GM12878 (cell line): ENCODE data around the gene MAMDC2. TPM values are rescaled to one million over a fixed set of nuclear protein-coding genes. Genes with fewer than 3 reads are reported as not detected.
A peak's percentile ranks its signal among the peaks of the same experiment; 100 is the strongest.

Source experiments
- ATAC-seq: fragments of 200-7000 bp; cut with Tn5 transposase; 3 replicates; pipeline ENCODE4 v1.9.1; 2020; ENCODE audit warnings: mild to moderate bottlenecking, moderate library complexity
- BruUV-seq: library from RNA; stranded (reverse); fragments of 400-500 nt; replicated peaks from 2 replicates; lab custom pipeline; 2021; lab: Mats Ljungman, UMichigan
- CTCF ChIA-PET: fragments of 300-600 bp; sonication (Branson Sonifier 250); formaldehyde crosslinking; extraction: SDS; loops from one replicate; lab custom pipeline; 2021; ENCODE audit warnings: inconsistent platforms; lab: Yijun Ruan, JAX
- POLR2A ChIA-PET: fragments of 350-600 bp; formaldehyde crosslinking; extraction: SDS; loops from one replicate; lab custom pipeline; 2021; ENCODE audit warnings: inconsistent platforms; lab: Charles Lee
- RAD21 ChIA-PET: fragments of 300-600 bp; sonication (Branson Sonifier 250); formaldehyde crosslinking; loops from one replicate; lab custom pipeline; 2023; ENCODE audit warnings: antibody characterized with exemption; ENCODE audit not compliant: unreplicated experiment; lab: Charles Lee
- SMC1A ChIA-PET: fragments of 300-600 bp; sonication (Branson Sonifier 250); formaldehyde crosslinking; loops from one replicate; lab custom pipeline; 2023; ENCODE audit not compliant: unreplicated experiment, uncharacterized antibody; lab: Charles Lee
- DNase-seq: peaks from one replicate; pipeline ENCODE4 v3.0.0-alpha.2; 2011; ENCODE audit warnings: low read depth, low spot score
- FAIRE-seq: peaks from 3 replicates; lab custom pipeline; 2011; peaks lifted over from hg19 to GRCh38; lab: Jason Lieb, UNC
- H2AFZ ChIP-seq: 2 replicates; pipeline ENCODE4 v1.6.0; 2011; ENCODE audit warnings: low read depth, low read length, control low read depth; ENCODE audit not compliant: control insufficient read depth
- H3K27ac ChIP-seq: 2 replicates; pipeline ENCODE4 v1.5.1; 2011; ENCODE audit warnings: control low read depth; ENCODE audit not compliant: control insufficient read depth, insufficient read depth
- H3K27me3 ChIP-seq, 2 experiments: replicated peaks in 1 of 2; 2 replicates each; pipeline versions ENCODE4 v1.6.0 to v1.6.1; 2011; ENCODE audit warnings: low read length in 1 of 2; ENCODE audit not compliant: control insufficient read depth in 2 of 2, insufficient read depth in 2 of 2
- H3K36me3 ChIP-seq, 2 experiments: 2 replicates each; pipeline ENCODE4 v1.5.1; 2011; ENCODE audit warnings: low read length in 1 of 2; ENCODE audit not compliant: control insufficient read depth in 2 of 2, insufficient read depth in 2 of 2
- H3K4me1 ChIP-seq: 2 replicates; pipeline ENCODE4 v1.6.1; 2011; ENCODE audit warnings: mild to moderate bottlenecking, low read length, moderate library complexity, mixed read lengths; ENCODE audit not compliant: control insufficient read depth, insufficient read depth
- H3K4me2 ChIP-seq: 2 replicates; pipeline ENCODE4 v1.6.0; 2011; ENCODE audit warnings: control low read depth; ENCODE audit not compliant: control insufficient read depth, insufficient read depth
- H3K4me3 ChIP-seq: fragments of 200-600 bp; sonication (generic); 2 replicates; pipeline ENCODE4 v1.5.1; 2016
- H3K79me2 ChIP-seq: 2 replicates; pipeline ENCODE4 v1.6.0; 2011; ENCODE audit warnings: low read length; ENCODE audit not compliant: control insufficient read depth, insufficient read depth
- H3K9ac ChIP-seq: 2 replicates; pipeline ENCODE4 v1.8.0; 2011; ENCODE audit warnings: low read length, control low read depth, mixed read lengths; ENCODE audit not compliant: control insufficient read depth, insufficient read depth
- H3K9me3 ChIP-seq: replicated peaks from 3 replicates; pipeline ENCODE4 v1.5.1; 2011; ENCODE audit warnings: mild to moderate bottlenecking, low read length; ENCODE audit not compliant: control insufficient read depth, insufficient read depth
- H4K20me1 ChIP-seq: 2 replicates; pipeline ENCODE4 v1.6.0; 2011; ENCODE audit not compliant: control insufficient read depth, insufficient read depth
- BCL11A ChIP-seq: IDR thresholded peaks from 2 replicates; pipeline ENCODE4 v1.6.1; 2011; ENCODE audit warnings: low read depth, low read length
- CBX5 ChIP-seq: sonication (generic); IDR thresholded peaks from 2 replicates; pipeline ENCODE4 v1.6.1; 2016; ENCODE audit warnings: low read depth, moderate library complexity, mild to moderate bottlenecking, inconsistent platforms
- DPF2 ChIP-seq: fragments of 450-650 bp; IDR thresholded peaks from 2 replicates; pipeline ENCODE4 v1.6.1; 2017; ENCODE audit warnings: mild to moderate bottlenecking
- EED ChIP-seq: sonication (generic); IDR thresholded peaks from 2 replicates; pipeline ENCODE4 v1.6.1; 2016; ENCODE audit warnings: antibody characterized with exemption, low read depth
- IKZF1 ChIP-seq: fragments of 450-650 bp; conservative IDR thresholded peaks from 2 replicates; pipeline ENCODE4 v1.6.1; 2017; ENCODE audit warnings: antibody characterized with exemption, mild to moderate bottlenecking
- JUND ChIP-seq: IDR thresholded peaks from 2 replicates; pipeline ENCODE4 v1.6.1; 2012; ENCODE audit warnings: low read depth, mild to moderate bottlenecking, low read length, improper control_type of control experiment, moderate library complexity
- KLF5 ChIP-seq: fragments of 450-650 bp; IDR thresholded peaks from 2 replicates; pipeline ENCODE4 v1.6.1; 2014; ENCODE audit warnings: mild to moderate bottlenecking; ENCODE audit not compliant: partially characterized antibody
- PAX8 ChIP-seq: fragments of 450-650 bp; IDR thresholded peaks from 2 replicates; pipeline ENCODE4 v1.6.1; 2017; ENCODE audit warnings: mild to moderate bottlenecking, moderate library complexity
- POLR2AphosphoS5 ChIP-seq: IDR thresholded peaks from 2 replicates; pipeline ENCODE4 v1.6.1; 2011; ENCODE audit warnings: mild to moderate bottlenecking, low read length, inconsistent platforms
- RAD51 ChIP-seq: fragments of 450-650 bp; IDR thresholded peaks from 2 replicates; pipeline ENCODE4 v1.6.1; 2016; ENCODE audit warnings: moderate library complexity, mild to moderate bottlenecking, inconsistent platforms
- RUNX3 ChIP-seq: IDR thresholded peaks from 2 replicates; pipeline ENCODE4 v1.6.1; 2012; ENCODE audit warnings: low read length, inconsistent platforms
- SIN3A ChIP-seq: IDR thresholded peaks from 2 replicates; pipeline ENCODE4 v1.6.1; 2012; ENCODE audit warnings: low read depth, low read length, improper control_type of control experiment
- SMAD5 ChIP-seq: IDR thresholded peaks from 2 replicates; pipeline ENCODE4 v1.6.1; 2016; ENCODE audit warnings: antibody characterized with exemption, low read depth
- SMC3 ChIP-seq: IDR thresholded peaks from 2 replicates; pipeline ENCODE4 v1.6.1; 2011; ENCODE audit warnings: low read length, improper control_type of control experiment, borderline replicate concordance
- STAT3 ChIP-seq: IDR thresholded peaks from 2 replicates; pipeline ENCODE4 v1.6.1; 2011; ENCODE audit warnings: low read depth, low read length, improper control_type of control experiment
- ZBED1 ChIP-seq: IDR thresholded peaks from 2 replicates; pipeline ENCODE4 v1.6.1; 2016; ENCODE audit warnings: borderline replicate concordance
- ZNF687 ChIP-seq: fragments of 450-650 bp; IDR thresholded peaks from 2 replicates; pipeline ENCODE4 v1.6.1; 2017; ENCODE audit warnings: mild to moderate bottlenecking, moderate library complexity
- WGBS: methylation state at CpG from one replicate; pipeline ENCODE4 v1.1.6; 2016; ENCODE audit warnings: low lambda C conversion rate; ENCODE audit not compliant: insufficient replicate concordance, insufficient coverage; ENCODE audit errors: missing lambda C conversion rate; 5-methylcytosine and 5-hydroxymethylcytosine counted together
- in situ Hi-C: fragments of 300-500 bp; cut with MboI; formaldehyde crosslinking; loops from 9 replicates; pipeline ENCODE4 v1.14.3; 2018; ENCODE audit warnings: mixed read lengths
- intact Hi-C: fragments of 100-400 bp; cut with micrococcal nuclease; formaldehyde crosslinking; loops from one replicate; pipeline ENCODE4 v1.14.2; 2022; ENCODE audit not compliant: unreplicated experiment
- polyA plus RNA-seq, 11 experiments: library from polyadenylated mRNA; depleted of rRNA in 4 of 11; unstranded in 6 of 11; stranded (reverse) in 5 of 11; fragments of >200 nt; fragmentation: Nextera tagmentation in 4 of 11; fragmentation: Illumina TruSeq in 1 of 11; extraction: Ambion mirVana in 4 of 11; extraction: Trizol in 1 of 11; gene quantifications; 1 replicate in 1 of 11; 2 replicates in 10 of 11; pipeline versions ENCODE4 v1.2.1 to v1.2.3, GENCODE V29; 2011 to 2016; ENCODE audit warnings: inconsistent platforms in 2 of 11, missing spikeins in 2 of 11, low read depth in 1 of 11
- total RNA-seq, 4 experiments: library from RNA; depleted of rRNA in 3 of 4; stranded (reverse); fragments of >200 nt in 3 of 4; fragmentation: Illumina TruSeq in 1 of 4; extraction: Trizol in 1 of 4; gene quantifications; 2 replicates each; pipeline versions ENCODE4 v1.2.1 to v1.2.3, GENCODE V29; 2013 to 2021
- TF ChIP-seq, protein P1 (sequence below): fragments of 450-650 bp; formaldehyde crosslinking; IDR thresholded peaks from 2 replicates; pipeline ENCODE4 v1.5.0; 2022; ENCODE audit warnings: mild to moderate bottlenecking, missing genetic modification characterization
- TF ChIP-seq, protein P2 (sequence below): fragments of 450-650 bp; IDR thresholded peaks from 2 replicates; pipeline ENCODE4 v1.6.1; 2017; ENCODE audit warnings: borderline replicate concordance

The MAMDC2 gene
- total and polyA plus RNA-seq, 10 of the 15 experiments (the other 5 are each of a cell fraction or from before 2014, with no cell fraction given), result 0.01 to 0.09 TPM; not detected in 8

- intact Hi-C loops, result no loop called here
- no peak for DNase-seq
- RAD21 ChIA-PET, result no interaction called here
- H3K9ac ChIP-seq, result no peak overlapping the region
- POLR2A ChIA-PET, result no interaction called here
- SMC1A ChIA-PET, result no interaction called here
- H3K79me2 ChIP-seq, result no peaks in the 10 kb centered on the region
- no peak overlapping the region for H3K4me3 ChIP-seq
- no peak overlapping the region for H3K27ac ChIP-seq
- peak; percentile 38; the same call in 1 of the 3 replicates for ATAC-seq
- H4K20me1 ChIP-seq, result no peaks in the 10 kb centered on the region
- H3K4me1 ChIP-seq, result no peaks in the 10 kb centered on the region
- no peaks in the 10 kb centered on the region for H3K36me3 ChIP-seq
- no peak overlapping the region for H2AFZ ChIP-seq
- H3K27me3 ChIP-seq, result no peaks in the 10 kb centered on the region
- no TSS peak for BruUV-seq
- H3K4me2 ChIP-seq, result no peak overlapping the region
- CTCF ChIA-PET, result interaction anchor here (1.5 kb wide), 1 partner anchor 99 kb away, joined by 6 read pairs; no protein-coding TSS in a partner anchor
- in situ Hi-C loops, result no loop called here
- WGBS, result 23% methylated on average over 1 of the region's 1 CpG
- FAIRE-seq, result no peak
- H3K9me3 ChIP-seq, result no peaks in the 10 kb centered on the region
- TF ChIP-seq DPF2 (no peak), RUNX3 (no peak), ZNF687 (no peak), SMAD5 (no peak), SIN3A (no peak), STAT3 (no peak), KLF5 (no peak), EED (no peak), RAD51 (no peak), SMC3 (no peak), ZBED1 (no peak), IKZF1 (no peak), BCL11A (no peak), JUND (no peak), CBX5 (no peak), PAX8 (no peak), POLR2AphosphoS5 (no peak)
- TF ChIP-seq, protein P1, sequence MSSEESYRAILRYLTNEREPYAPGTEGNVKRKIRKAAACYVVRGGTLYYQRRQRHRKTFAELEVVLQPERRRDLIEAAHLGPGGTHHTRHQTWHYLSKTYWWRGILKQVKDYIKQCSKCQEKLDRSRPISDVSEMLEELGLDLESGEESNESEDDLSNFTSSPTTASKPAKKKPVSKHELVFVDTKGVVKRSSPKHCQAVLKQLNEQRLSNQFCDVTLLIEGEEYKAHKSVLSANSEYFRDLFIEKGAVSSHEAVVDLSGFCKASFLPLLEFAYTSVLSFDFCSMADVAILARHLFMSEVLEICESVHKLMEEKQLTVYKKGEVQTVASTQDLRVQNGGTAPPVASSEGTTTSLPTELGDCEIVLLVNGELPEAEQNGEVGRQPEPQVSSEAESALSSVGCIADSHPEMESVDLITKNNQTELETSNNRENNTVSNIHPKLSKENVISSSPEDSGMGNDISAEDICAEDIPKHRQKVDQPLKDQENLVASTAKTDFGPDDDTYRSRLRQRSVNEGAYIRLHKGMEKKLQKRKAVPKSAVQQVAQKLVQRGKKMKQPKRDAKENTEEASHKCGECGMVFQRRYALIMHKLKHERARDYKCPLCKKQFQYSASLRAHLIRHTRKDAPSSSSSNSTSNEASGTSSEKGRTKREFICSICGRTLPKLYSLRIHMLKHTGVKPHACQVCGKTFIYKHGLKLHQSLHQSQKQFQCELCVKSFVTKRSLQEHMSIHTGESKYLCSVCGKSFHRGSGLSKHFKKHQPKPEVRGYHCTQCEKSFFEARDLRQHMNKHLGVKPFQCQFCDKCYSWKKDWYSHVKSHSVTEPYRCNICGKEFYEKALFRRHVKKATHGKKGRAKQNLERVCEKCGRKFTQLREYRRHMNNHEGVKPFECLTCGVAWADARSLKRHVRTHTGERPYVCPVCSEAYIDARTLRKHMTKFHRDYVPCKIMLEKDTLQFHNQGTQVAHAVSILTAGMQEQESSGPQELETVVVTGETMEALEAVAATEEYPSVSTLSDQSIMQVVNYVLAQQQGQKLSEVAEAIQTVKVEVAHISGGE (CRISPR knock-in tag), result no peak
- TF ChIP-seq, protein P2, sequence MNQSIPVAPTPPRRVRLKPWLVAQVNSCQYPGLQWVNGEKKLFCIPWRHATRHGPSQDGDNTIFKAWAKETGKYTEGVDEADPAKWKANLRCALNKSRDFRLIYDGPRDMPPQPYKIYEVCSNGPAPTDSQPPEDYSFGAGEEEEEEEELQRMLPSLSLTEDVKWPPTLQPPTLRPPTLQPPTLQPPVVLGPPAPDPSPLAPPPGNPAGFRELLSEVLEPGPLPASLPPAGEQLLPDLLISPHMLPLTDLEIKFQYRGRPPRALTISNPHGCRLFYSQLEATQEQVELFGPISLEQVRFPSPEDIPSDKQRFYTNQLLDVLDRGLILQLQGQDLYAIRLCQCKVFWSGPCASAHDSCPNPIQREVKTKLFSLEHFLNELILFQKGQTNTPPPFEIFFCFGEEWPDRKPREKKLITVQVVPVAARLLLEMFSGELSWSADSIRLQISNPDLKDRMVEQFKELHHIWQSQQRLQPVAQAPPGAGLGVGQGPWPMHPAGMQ, result no peak
Measured at GRCh38 chr9:70011366-70011765, 32.3 kb upstream of the MAMDC2 start.
